ENCODE results near the gene ARHGAP24.

DNA sequence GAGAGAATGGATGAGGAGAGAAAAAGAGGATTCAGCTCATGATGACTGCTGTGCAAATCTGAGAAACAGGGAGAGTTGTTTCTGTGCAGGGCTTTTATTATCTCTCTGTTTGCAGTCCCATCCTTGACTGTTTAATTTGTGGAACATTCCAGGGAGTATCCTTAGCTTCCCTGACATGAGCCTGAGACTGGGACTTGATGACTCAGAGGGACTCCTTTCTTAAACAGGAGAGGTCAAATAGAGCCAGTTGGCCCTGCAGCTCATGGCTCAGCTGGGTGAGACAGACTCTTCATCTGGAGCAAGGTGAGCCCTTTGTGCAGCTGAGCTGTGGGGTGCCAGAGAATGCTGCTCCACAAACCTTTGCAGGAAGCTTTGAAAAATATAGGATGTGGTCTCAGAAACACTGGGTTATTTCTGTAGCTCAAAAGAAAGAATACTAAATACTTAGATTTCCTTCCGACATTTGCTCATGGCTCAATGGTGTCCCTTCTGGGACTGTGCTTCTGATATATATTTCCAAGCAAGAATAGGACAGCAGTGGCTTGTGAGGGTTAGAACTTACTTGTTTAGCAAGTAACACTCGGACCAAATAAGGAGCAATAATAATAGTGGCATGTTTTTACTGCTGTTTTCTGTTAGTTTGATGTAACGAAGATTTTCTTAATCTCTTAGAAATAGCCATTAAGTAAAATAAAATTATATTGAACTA is 14.5 kb downstream of the ARHGAP24 start:
- TF ChIP-seq EZH2 (IDR thresholded peaks at IDR 0.05; ENCODE audit: low read length, missing control alignments): no peak
- TF ChIP-seq, protein P1, sequence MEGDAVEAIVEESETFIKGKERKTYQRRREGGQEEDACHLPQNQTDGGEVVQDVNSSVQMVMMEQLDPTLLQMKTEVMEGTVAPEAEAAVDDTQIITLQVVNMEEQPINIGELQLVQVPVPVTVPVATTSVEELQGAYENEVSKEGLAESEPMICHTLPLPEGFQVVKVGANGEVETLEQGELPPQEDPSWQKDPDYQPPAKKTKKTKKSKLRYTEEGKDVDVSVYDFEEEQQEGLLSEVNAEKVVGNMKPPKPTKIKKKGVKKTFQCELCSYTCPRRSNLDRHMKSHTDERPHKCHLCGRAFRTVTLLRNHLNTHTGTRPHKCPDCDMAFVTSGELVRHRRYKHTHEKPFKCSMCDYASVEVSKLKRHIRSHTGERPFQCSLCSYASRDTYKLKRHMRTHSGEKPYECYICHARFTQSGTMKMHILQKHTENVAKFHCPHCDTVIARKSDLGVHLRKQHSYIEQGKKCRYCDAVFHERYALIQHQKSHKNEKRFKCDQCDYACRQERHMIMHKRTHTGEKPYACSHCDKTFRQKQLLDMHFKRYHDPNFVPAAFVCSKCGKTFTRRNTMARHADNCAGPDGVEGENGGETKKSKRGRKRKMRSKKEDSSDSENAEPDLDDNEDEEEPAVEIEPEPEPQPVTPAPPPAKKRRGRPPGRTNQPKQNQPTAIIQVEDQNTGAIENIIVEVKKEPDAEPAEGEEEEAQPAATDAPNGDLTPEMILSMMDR (conservative IDR thresholded peaks at IDR 0.05 in 1 of 2, IDR thresholded peaks at IDR 0.05 in 1 of 2; ENCODE audit: low read depth in 1 of 2, low read length in 2 of 2): no peak
